Uterus (tissue), 2 donors: ENCODE results near the gene SIRT3.

Experiments
- CTCF ChIP-seq, 4 experiments: fragments of 200-600 bp in 2 of 4; fragments of 450-650 bp in 2 of 4; sonication (generic) in 2 of 4; IDR thresholded peaks; one replicate each; pipeline ENCODE4 v1.5.1; 2016 to 2019; ENCODE audit warnings: antibody characterized with exemption in 4 of 4, mild to moderate bottlenecking in 2 of 4, moderate library complexity in 1 of 4
- POLR2A ChIP-seq, 2 donors: fragments of 450-650 bp; IDR thresholded peaks; one replicate each; pipeline ENCODE4 v1.6.1; 2016; ENCODE audit warnings: antibody characterized with exemption in 2 of 2, mild to moderate bottlenecking in 1 of 2, moderate library complexity in 1 of 2

GRCh38 chr11:207863-208180 is 28.3 kb downstream of the SIRT3 start:
- TF ChIP-seq CTCF (IDR thresholded peaks at IDR 0.05) (no peak), POLR2A (IDR thresholded peaks at IDR 0.05) (no peak)
